ENCODE results near the gene OXER1. TPM values are rescaled to one million over a fixed set of nuclear protein-coding genes. Genes with fewer than 3 reads are reported as not detected.

The OXER1 gene
- total and polyA plus RNA-seq, 9 of the 15 experiments (the other 6 are each of a cell fraction or from before 2014, with no cell fraction given): not detected

GRCh38 chr2:42762155-42762554 is 1.8 kb downstream of the OXER1 start:
- BruUV-seq (replicated peaks): no TSS peak
- WGBS (ENCODE audit: insufficient coverage, low coverage, missing lambda C conversion rate): 3% methylated on average over 5 of the region's 5 CpGs
- no peak for FAIRE-seq
- TF ChIP-seq BRCA1 (IDR thresholded peaks at IDR 0.05): no peak
- no peak for TF ChIP-seq BRCA1 (CRISPR knock-in tag; IDR thresholded peaks at IDR 0.05)
- TF ChIP-seq E4F1 (CRISPR knock-in tag; IDR thresholded peaks at IDR 0.05; ENCODE audit: borderline replicate concordance): no peak
- no peak for TF ChIP-seq DLX4 (CRISPR knock-in tag; IDR thresholded peaks at IDR 0.05)
- no peak for TF ChIP-seq ZNF507 (tag; conservative IDR thresholded peaks at IDR 0.05)
- TF ChIP-seq NCOA1 (IDR thresholded peaks at IDR 0.05; ENCODE audit: low read depth): no peak
- no peak for TF ChIP-seq IRF9 (tag; IDR thresholded peaks at IDR 0.05)
- TF ChIP-seq BCL6 (CRISPR knock-in tag; IDR thresholded peaks at IDR 0.05): no peak
- TF ChIP-seq JUND (IDR thresholded peaks at IDR 0.05; ENCODE audit: borderline replicate concordance, low read depth, low read length): no peak
- no peak for TF ChIP-seq JUND (tag; IDR thresholded peaks at IDR 0.05; ENCODE audit: borderline replicate concordance, low read depth, low read length)
- TF ChIP-seq REST (IDR thresholded peaks at IDR 0.05; ENCODE audit: borderline replicate concordance): no peak
- no peak for TF ChIP-seq REST (CRISPR knock-in tag; IDR thresholded peaks at IDR 0.05; ENCODE audit: low read depth)

More at GRCh38 chr2:42762155-42762554, 1.8 kb downstream of the OXER1 start:
- no peaks in the 10 kb centered on the region for H3K79me2 ChIP-seq (ENCODE audit: control insufficient read depth, insufficient read depth, low read length)
- ChIA-PET POLR2A (interaction anchor here (0.6 kb wide), 1 partner anchor 934 kb away, joined by 3 read pairs; no protein-coding TSS in a partner anchor), CTCF (ENCODE audit: low intra/inter-chr PET ratio) (no interaction called here)
- no peak overlapping the region for H3K9ac ChIP-seq (ENCODE audit: insufficient read depth in 1 of 2, low read depth in 2 of 2, low read length in 2 of 2)
- H3K27ac ChIP-seq (ENCODE audit: extremely low read depth, low read depth, low read length): no peak overlapping the region
- no peaks in the 10 kb centered on the region for H3K36me3 ChIP-seq (ENCODE audit: control insufficient read depth, insufficient read depth, low read length)
- in situ Hi-C loops (cut with MboI): no loop called here
- no peaks in the 10 kb centered on the region for H4K20me1 ChIP-seq (replicated peaks; ENCODE audit: control insufficient read depth, insufficient read depth, low read length)
- no peak overlapping the region for H3K4me2 ChIP-seq (ENCODE audit: insufficient read depth, low read length)
- no peaks in the 10 kb centered on the region for H3K9me1 ChIP-seq (ENCODE audit: control insufficient read depth, insufficient read depth, low read length)
- H2AFZ ChIP-seq (ENCODE audit: low read depth, low read length): no peak overlapping the region
- ATAC-seq: no peak
- no peak overlapping the region for H3K4me3 ChIP-seq
- no peak for DNase-seq (ENCODE audit: extremely low read depth in 1 of 4, low spot score in 3 of 4)
- peaks cover 3 to 44% of the 10 kb centered on the region in 2 experiments; a peak in 4 of 5 replicates for H3K27me3 ChIP-seq (ENCODE audit: control insufficient read depth in 2 of 2, insufficient read depth in 2 of 2, low read length in 2 of 2)
- H3K4me1 ChIP-seq (replicated peaks in 1 of 2; ENCODE audit: control insufficient read depth in 2 of 2, insufficient read depth in 2 of 2, low read length in 2 of 2): peaks cover 0 to 18% of the 10 kb centered on the region in 2 experiments; a peak in 1 of 5 replicates
- intact Hi-C loops (cut with micrococcal nuclease): no loop called here
- no peaks in the 10 kb centered on the region for H3K9me3 ChIP-seq (replicated peaks; ENCODE audit: control insufficient read depth, insufficient read depth, low read depth, low read length)
